GM12878 (cell line): ENCODE results near the gene DDX27. TPM values are rescaled to one million over a fixed set of nuclear protein-coding genes. Genes with fewer than 3 reads are reported as not detected.
A peak's percentile ranks its signal among the peaks of the same experiment; 100 is the strongest.

Experiments used
- ATAC-seq: fragments of 200-7000 bp; cut with Tn5 transposase; 3 replicates; pipeline ENCODE4 v1.9.1; 2020; ENCODE audit warnings: mild to moderate bottlenecking, moderate library complexity
- BruUV-seq: library from RNA; stranded (reverse); fragments of 400-500 nt; replicated peaks from 2 replicates; lab custom pipeline; 2021; lab: Mats Ljungman, UMichigan
- CTCF ChIA-PET: fragments of 300-600 bp; sonication (Branson Sonifier 250); formaldehyde crosslinking; extraction: SDS; loops from one replicate; lab custom pipeline; 2021; ENCODE audit warnings: inconsistent platforms; lab: Yijun Ruan, JAX
- POLR2A ChIA-PET: fragments of 350-600 bp; formaldehyde crosslinking; extraction: SDS; loops from one replicate; lab custom pipeline; 2021; ENCODE audit warnings: inconsistent platforms; lab: Charles Lee
- RAD21 ChIA-PET: fragments of 300-600 bp; sonication (Branson Sonifier 250); formaldehyde crosslinking; loops from one replicate; lab custom pipeline; 2023; ENCODE audit warnings: antibody characterized with exemption; ENCODE audit not compliant: unreplicated experiment; lab: Charles Lee
- SMC1A ChIA-PET: fragments of 300-600 bp; sonication (Branson Sonifier 250); formaldehyde crosslinking; loops from one replicate; lab custom pipeline; 2023; ENCODE audit not compliant: unreplicated experiment, uncharacterized antibody; lab: Charles Lee
- DNase-seq: peaks from one replicate; pipeline ENCODE4 v3.0.0-alpha.2; 2011; ENCODE audit warnings: low read depth, low spot score
- FAIRE-seq: peaks from 3 replicates; lab custom pipeline; 2011; peaks lifted over from hg19 to GRCh38; lab: Jason Lieb, UNC
- H2AFZ ChIP-seq: 2 replicates; pipeline ENCODE4 v1.6.0; 2011; ENCODE audit warnings: low read depth, low read length, control low read depth; ENCODE audit not compliant: control insufficient read depth
- H3K27ac ChIP-seq: 2 replicates; pipeline ENCODE4 v1.5.1; 2011; ENCODE audit warnings: control low read depth; ENCODE audit not compliant: control insufficient read depth, insufficient read depth
- H3K27me3 ChIP-seq, 2 experiments: replicated peaks in 1 of 2; 2 replicates each; pipeline versions ENCODE4 v1.6.0 to v1.6.1; 2011; ENCODE audit warnings: low read length in 1 of 2; ENCODE audit not compliant: control insufficient read depth in 2 of 2, insufficient read depth in 2 of 2
- H3K36me3 ChIP-seq, 2 experiments: 2 replicates each; pipeline ENCODE4 v1.5.1; 2011; ENCODE audit warnings: low read length in 1 of 2; ENCODE audit not compliant: control insufficient read depth in 2 of 2, insufficient read depth in 2 of 2
- H3K4me1 ChIP-seq: 2 replicates; pipeline ENCODE4 v1.6.1; 2011; ENCODE audit warnings: mild to moderate bottlenecking, low read length, moderate library complexity, mixed read lengths; ENCODE audit not compliant: control insufficient read depth, insufficient read depth
- H3K4me2 ChIP-seq: 2 replicates; pipeline ENCODE4 v1.6.0; 2011; ENCODE audit warnings: control low read depth; ENCODE audit not compliant: control insufficient read depth, insufficient read depth
- H3K4me3 ChIP-seq: fragments of 200-600 bp; sonication (generic); 2 replicates; pipeline ENCODE4 v1.5.1; 2016
- H3K79me2 ChIP-seq: 2 replicates; pipeline ENCODE4 v1.6.0; 2011; ENCODE audit warnings: low read length; ENCODE audit not compliant: control insufficient read depth, insufficient read depth
- H3K9ac ChIP-seq: 2 replicates; pipeline ENCODE4 v1.8.0; 2011; ENCODE audit warnings: low read length, control low read depth, mixed read lengths; ENCODE audit not compliant: control insufficient read depth, insufficient read depth
- H3K9me3 ChIP-seq: replicated peaks from 3 replicates; pipeline ENCODE4 v1.5.1; 2011; ENCODE audit warnings: mild to moderate bottlenecking, low read length; ENCODE audit not compliant: control insufficient read depth, insufficient read depth
- H4K20me1 ChIP-seq: 2 replicates; pipeline ENCODE4 v1.6.0; 2011; ENCODE audit not compliant: control insufficient read depth, insufficient read depth
- BCLAF1 ChIP-seq: fragments of 450-650 bp; IDR thresholded peaks from 2 replicates; pipeline ENCODE4 v1.6.1; 2017; ENCODE audit warnings: antibody characterized with exemption, mild to moderate bottlenecking, moderate library complexity
- BMI1 ChIP-seq: fragments of 450-650 bp; IDR thresholded peaks from 2 replicates; pipeline ENCODE4 v1.6.1; 2016; ENCODE audit warnings: mild to moderate bottlenecking, moderate library complexity, borderline replicate concordance
- BRCA1 ChIP-seq: IDR thresholded peaks from 2 replicates; pipeline ENCODE4 v1.6.1; 2011; ENCODE audit warnings: low read depth, low read length, improper control_type of control experiment
- CHD2 ChIP-seq: IDR thresholded peaks from 2 replicates; pipeline ENCODE4 v1.6.1; 2011; ENCODE audit warnings: low read depth, low read length, improper control_type of control experiment, borderline replicate concordance
- EED ChIP-seq: sonication (generic); IDR thresholded peaks from 2 replicates; pipeline ENCODE4 v1.6.1; 2016; ENCODE audit warnings: antibody characterized with exemption, low read depth
- HCFC1 ChIP-seq: fragments of 150-350 bp; IDR thresholded peaks from 2 replicates; pipeline ENCODE4 v1.6.1; 2014; ENCODE audit warnings: low read length
- MEF2B ChIP-seq: fragments of 450-650 bp; IDR thresholded peaks from 2 replicates; pipeline ENCODE4 v1.6.1; 2018; ENCODE audit warnings: mild to moderate bottlenecking, moderate library complexity; ENCODE audit not compliant: partially characterized antibody, poor library complexity, severe bottlenecking
- MLLT1 ChIP-seq: fragments of 450-650 bp; IDR thresholded peaks from 2 replicates; pipeline ENCODE4 v1.6.1; 2016; ENCODE audit warnings: mild to moderate bottlenecking
- NFYA ChIP-seq: IDR thresholded peaks from 2 replicates; pipeline ENCODE4 v1.6.1; 2011; ENCODE audit warnings: low read depth, mild to moderate bottlenecking, low read length, improper control_type of control experiment, borderline replicate concordance
- NR2F1 ChIP-seq: fragments of 450-650 bp; conservative IDR thresholded peaks from 2 replicates; pipeline ENCODE4 v1.6.1; 2017; ENCODE audit warnings: mild to moderate bottlenecking
- PAX8 ChIP-seq: fragments of 450-650 bp; IDR thresholded peaks from 2 replicates; pipeline ENCODE4 v1.6.1; 2017; ENCODE audit warnings: mild to moderate bottlenecking, moderate library complexity
- PKNOX1 ChIP-seq: fragments of 450-650 bp; IDR thresholded peaks from 2 replicates; pipeline ENCODE4 v1.6.1; 2016; ENCODE audit warnings: mild to moderate bottlenecking
- PML ChIP-seq: IDR thresholded peaks from 2 replicates; pipeline ENCODE4 v1.6.1; 2012; ENCODE audit warnings: low read length, inconsistent platforms
- POLR2AphosphoS5 ChIP-seq: IDR thresholded peaks from 2 replicates; pipeline ENCODE4 v1.6.1; 2011; ENCODE audit warnings: mild to moderate bottlenecking, low read length, inconsistent platforms
- RBBP5 ChIP-seq: fragments of 200-600 bp; sonication (generic); conservative IDR thresholded peaks from 2 replicates; pipeline ENCODE4 v1.6.1; 2016
- ZNF592 ChIP-seq: fragments of 450-650 bp; IDR thresholded peaks from 2 replicates; pipeline ENCODE4 v1.6.1; 2017; ENCODE audit warnings: mild to moderate bottlenecking, moderate library complexity
- WGBS: methylation state at CpG from one replicate; pipeline ENCODE4 v1.1.6; 2016; ENCODE audit warnings: low lambda C conversion rate; ENCODE audit not compliant: insufficient replicate concordance, insufficient coverage; ENCODE audit errors: missing lambda C conversion rate; 5-methylcytosine and 5-hydroxymethylcytosine counted together
- in situ Hi-C: fragments of 300-500 bp; cut with MboI; formaldehyde crosslinking; loops from 9 replicates; pipeline ENCODE4 v1.14.3; 2018; ENCODE audit warnings: mixed read lengths
- intact Hi-C: fragments of 100-400 bp; cut with micrococcal nuclease; formaldehyde crosslinking; loops from one replicate; pipeline ENCODE4 v1.14.2; 2022; ENCODE audit not compliant: unreplicated experiment
- polyA plus RNA-seq, 11 experiments: library from polyadenylated mRNA; depleted of rRNA in 4 of 11; unstranded in 6 of 11; stranded (reverse) in 5 of 11; fragments of >200 nt; fragmentation: Nextera tagmentation in 4 of 11; fragmentation: Illumina TruSeq in 1 of 11; extraction: Ambion mirVana in 4 of 11; extraction: Trizol in 1 of 11; gene quantifications; 1 replicate in 1 of 11; 2 replicates in 10 of 11; pipeline versions ENCODE4 v1.2.1 to v1.2.3, GENCODE V29; 2011 to 2016; ENCODE audit warnings: inconsistent platforms in 2 of 11, missing spikeins in 2 of 11, low read depth in 1 of 11
- total RNA-seq, 4 experiments: library from RNA; depleted of rRNA in 3 of 4; stranded (reverse); fragments of >200 nt in 3 of 4; fragmentation: Illumina TruSeq in 1 of 4; extraction: Trizol in 1 of 4; gene quantifications; 2 replicates each; pipeline versions ENCODE4 v1.2.1 to v1.2.3, GENCODE V29; 2013 to 2021

DDX27 gene
- total and polyA plus RNA-seq, 10 of the 15 experiments (the other 5 are each of a cell fraction or from before 2014, with no cell fraction given) = 19.8 to 78.8 (median 54.9) TPM

GRCh38 chr20:49270177-49270576, 51.0 kb downstream of the DDX27 start:
- SMC1A ChIA-PET = no interaction called here
- H3K36me3 ChIP-seq = peaks cover 11 to 50% of the 10 kb centered on the region in 2 experiments
- 26% methylated on average over 7 of the region's 7 CpGs for WGBS
- DNase-seq (no peak), FAIRE-seq (no peak), ATAC-seq (no peak)
- no peaks in the 10 kb centered on the region for H3K27me3 ChIP-seq
- in situ Hi-C loops (no loop called here), intact Hi-C loops (loop anchor here (10.0 kb wide), 1 partner anchor 545 kb away; the partner anchor contains the start of gene SLC9A8)
- CTCF ChIA-PET = interaction anchor here (1.4 to 1.5 kb wide), 2 partner anchors 24 to 137 kb away, joined by 4 to 5 read pairs; no protein-coding TSS in a partner anchor
- peak overlapping the region; percentile 35 for H3K9ac ChIP-seq
- peaks cover 27% of the 10 kb centered on the region for H3K4me1 ChIP-seq
- peak overlapping the region; percentile 54 for H3K4me3 ChIP-seq
- peaks cover 11% of the 10 kb centered on the region; the same call in 1 of the 2 replicates for H4K20me1 ChIP-seq
- H3K4me2 ChIP-seq = peak overlapping the region; percentile 66
- no peak overlapping the region for H2AFZ ChIP-seq
- H3K9me3 ChIP-seq = peaks cover 4% of the 10 kb centered on the region; the same call in 2 of the 3 replicates
- TSS peak; percentile 20 for BruUV-seq
- H3K27ac ChIP-seq = no peak overlapping the region
- H3K79me2 ChIP-seq = peaks cover 79% of the 10 kb centered on the region
- RAD21 ChIA-PET = no interaction called here
- POLR2A ChIA-PET = interaction anchor here (0.6 to 4.4 kb wide), 2 partner anchors 13 to 15 kb away, joined by 3 to 25 read pairs; no protein-coding TSS in a partner anchor
- TF ChIP-seq PAX8 (no peak), CHD2 (no peak), ZNF592 (no peak), POLR2AphosphoS5 (no peak), PML (no peak), HCFC1 (no peak), NR2F1 (no peak), PKNOX1 (no peak), BCLAF1 (no peak), EED (no peak), MLLT1 (no peak), BMI1 (no peak), NFYA (no peak), RBBP5 (no peak), BRCA1 (no peak), MEF2B (no peak)
